GM19025 (cell line): Measurements from ENCODE around the gene BICDL1.
"Not testable (repeated sequence)": the region's sequence is repeated elsewhere in the genome, so short reads cannot be mapped to it uniquely, and the experiment has no call there.

Experiments
- ATAC-seq: cut with Tn5 transposase; IDR thresholded peaks from one replicate; pipeline ENCODE4 v1.9.1; 2021; ENCODE audit warnings: mild to moderate bottlenecking, low read depth, moderate library complexity; ENCODE audit not compliant: unreplicated experiment

Gene BICDL1, protein sequence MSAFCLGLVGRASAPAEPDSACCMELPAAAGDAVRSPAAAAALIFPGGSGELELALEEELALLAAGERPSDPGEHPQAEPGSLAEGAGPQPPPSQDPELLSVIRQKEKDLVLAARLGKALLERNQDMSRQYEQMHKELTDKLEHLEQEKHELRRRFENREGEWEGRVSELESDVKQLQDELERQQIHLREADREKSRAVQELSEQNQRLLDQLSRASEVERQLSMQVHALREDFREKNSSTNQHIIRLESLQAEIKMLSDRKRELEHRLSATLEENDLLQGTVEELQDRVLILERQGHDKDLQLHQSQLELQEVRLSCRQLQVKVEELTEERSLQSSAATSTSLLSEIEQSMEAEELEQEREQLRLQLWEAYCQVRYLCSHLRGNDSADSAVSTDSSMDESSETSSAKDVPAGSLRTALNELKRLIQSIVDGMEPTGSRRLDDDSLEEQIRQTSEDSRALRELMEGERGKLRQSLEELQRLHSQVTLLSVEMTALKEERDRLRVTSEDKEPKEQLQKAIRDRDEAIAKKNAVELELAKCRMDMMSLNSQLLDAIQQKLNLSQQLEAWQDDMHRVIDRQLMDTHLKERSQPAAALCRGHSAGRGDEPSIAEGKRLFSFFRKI

DNA sequence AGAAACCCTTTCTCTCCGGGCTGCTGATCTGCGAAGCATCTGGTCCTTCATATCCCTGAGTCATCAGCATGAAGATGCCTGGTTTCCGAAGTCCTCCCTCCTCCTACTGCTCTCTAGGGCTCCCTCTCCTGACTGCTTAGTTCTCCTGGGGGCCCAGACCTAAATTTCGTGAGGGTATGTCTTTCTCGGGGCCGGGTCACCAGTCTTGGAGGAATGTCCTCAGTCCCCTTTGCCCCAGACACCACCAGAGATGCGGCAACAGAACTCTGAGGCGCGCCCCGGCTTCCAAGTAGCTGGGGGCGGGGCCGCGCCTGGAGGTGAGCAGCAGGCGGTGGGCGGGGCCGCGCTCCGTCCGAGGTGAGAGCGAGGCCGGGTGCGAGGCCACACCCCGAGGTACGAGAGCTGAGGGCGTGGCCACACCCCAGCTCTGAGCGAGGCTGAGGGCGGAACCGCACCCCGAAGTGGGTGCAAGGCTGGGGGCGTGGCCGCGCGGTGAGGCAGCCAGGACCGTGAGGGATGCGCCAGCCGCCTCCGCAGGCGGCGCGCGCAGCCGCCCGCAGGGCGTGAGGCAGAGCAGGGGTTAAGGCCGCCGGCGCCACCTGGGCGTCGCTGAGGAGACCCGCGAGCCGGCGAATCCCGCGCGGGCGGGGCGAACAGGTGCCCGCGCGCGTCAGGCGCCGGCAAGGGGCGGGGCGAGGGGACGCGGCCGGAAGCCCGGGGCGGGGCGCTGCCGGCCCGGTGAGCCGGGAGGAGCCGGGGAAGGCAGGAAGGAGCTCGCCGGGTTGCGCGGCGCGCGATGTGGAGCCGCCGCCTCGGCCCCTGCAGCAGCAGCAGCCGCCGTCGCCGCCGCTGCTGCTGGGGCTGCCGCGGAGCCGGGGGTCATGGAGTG is at the start of gene BICDL1:
BICDL1 (plus strand) TSS at position 765 of the 889 bp plus-strand sequence. CDS start 633 bp downstream, outside the sequence.
- peak; percentile 76 for ATAC-seq

DNA sequence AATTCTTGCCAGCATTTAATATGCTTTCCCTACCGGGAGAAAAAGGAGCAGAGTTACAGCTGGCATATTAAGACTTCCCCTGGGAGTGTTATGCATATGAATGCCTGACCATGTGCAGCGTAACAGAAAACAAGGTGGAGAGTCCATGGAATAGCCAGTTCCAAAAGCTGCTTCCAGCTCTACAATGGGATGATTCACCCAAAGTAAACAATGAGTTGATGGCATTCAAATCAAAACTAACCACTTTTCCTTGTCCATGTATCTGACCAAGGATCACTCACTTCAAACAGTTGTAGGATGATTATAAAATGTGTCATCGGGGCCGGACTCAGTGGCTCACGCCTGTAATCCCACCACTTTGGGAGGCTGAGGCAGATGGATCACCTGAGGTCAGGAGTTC is 48.1 kb upstream of the BICDL1 start:
- ATAC-seq = no peak

DNA sequence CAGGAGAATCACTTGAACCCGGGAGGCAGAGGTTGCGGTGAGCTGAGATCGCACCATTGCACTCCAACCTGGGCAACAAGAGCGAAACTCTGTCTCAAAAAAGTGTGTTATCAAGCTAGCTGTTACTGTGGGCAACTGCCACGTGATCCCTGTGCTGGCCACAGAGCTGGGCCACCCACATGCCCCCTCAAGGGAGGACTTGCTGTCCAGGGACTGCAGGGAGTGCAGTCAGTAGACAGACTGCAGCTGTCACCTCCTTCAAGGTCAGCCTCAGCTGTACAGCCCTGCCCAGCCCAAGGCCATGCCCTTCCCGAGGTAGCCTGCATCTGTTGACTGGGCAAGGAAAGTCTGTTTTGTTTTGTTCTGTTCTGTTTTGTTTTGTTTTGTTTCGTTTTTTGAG is 46.6 kb upstream of the BICDL1 start:
- no peak for ATAC-seq

DNA sequence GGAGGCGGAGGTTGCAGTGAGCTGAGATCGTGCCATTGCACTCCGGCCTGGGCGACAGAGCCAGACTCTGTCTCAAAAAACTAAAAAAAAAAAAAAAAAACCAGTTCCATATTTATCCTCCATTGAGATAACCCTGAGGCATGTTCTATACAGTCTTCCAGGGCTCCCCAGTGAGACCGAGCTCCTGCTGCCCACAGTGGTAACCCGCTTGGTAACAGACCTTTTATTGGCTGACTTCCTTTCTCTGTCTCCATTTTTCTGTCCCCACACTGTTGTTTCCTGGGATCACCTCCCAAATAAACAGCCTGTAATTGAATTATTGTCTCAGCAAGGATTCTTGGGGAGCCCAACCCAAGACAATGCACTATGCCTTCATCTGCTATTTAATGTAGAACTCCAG is 42.8 kb upstream of the BICDL1 start:
- no peak for ATAC-seq

DNA sequence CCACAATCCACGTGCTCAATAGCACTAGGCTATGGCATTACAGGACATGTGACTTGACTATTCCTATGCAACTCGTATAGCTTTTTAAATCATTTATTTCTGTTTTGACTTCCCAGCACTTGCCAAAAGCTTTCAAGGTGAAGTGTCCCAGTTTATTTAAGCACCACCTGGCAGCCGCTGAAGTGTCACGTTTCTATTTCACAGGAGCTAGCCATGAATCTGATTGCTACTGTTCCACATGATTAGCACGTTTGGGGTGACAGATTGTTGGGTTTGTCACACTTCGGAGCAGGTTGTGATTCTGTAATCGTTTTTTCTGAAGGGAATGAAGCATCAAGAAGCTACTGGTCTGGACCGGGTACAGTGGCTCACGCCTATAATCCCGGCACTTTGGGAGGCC is 39.9 kb upstream of the BICDL1 start:
- ATAC-seq = no peak

DNA sequence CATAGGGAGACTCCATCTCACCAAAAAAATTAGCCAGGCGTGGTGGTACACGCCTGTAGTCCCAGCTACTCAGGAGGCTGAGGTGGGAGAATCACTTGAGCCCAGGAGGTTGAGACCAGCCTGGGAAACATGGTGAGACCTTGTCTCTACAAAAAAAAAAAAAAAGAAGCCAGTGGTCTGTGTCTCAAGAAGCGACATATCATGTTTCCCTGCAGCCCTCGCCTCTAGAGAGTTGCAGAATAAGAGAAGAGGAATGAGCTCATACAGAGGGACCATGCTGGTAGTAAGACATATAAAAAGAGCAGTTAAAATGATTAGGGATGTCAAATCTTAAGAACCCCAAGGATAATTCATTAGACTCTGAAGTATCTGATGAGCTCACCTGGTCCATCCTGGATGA is 39.4 kb upstream of the BICDL1 start:
- ATAC-seq = no peak

DNA sequence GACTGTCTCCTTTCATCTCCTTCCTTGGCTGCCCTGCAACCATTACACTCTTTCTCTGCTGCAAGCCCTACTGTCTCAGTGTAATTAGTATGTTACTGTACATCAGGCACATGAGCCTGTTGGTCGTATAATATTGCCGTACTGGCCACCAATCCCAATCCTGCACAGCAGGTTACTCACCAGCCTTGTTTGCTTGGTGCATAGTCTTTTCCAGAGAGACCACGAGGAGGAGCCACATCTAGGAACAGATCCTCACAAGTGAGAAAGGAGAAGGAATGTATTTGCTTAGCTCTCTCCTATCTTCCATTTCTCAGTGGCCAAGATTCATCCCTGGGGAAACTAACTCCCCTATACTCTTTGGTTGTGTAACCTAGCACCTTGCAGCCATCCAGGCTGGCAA is 33.0 kb upstream of the BICDL1 start:
- ATAC-seq = no peak

DNA sequence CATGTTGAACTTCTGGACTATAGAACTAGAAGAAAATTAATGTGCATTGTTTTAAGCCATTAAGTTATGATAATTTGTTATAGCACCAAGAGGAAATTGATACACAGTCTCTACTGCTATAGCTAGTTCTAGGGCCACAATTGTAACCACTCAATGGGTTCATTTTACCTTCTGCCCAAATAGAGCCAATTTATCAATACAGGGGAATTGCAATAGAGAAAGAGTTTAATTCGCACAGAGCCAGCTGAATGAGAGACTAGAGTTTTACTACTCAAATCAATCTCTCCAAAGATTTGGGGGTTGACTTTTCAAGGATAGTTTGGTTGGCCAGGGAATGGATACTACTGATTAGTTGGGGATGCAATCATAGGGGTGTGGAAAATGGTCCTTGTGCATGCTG is 31.9 kb upstream of the BICDL1 start:
- no peak for ATAC-seq

DNA sequence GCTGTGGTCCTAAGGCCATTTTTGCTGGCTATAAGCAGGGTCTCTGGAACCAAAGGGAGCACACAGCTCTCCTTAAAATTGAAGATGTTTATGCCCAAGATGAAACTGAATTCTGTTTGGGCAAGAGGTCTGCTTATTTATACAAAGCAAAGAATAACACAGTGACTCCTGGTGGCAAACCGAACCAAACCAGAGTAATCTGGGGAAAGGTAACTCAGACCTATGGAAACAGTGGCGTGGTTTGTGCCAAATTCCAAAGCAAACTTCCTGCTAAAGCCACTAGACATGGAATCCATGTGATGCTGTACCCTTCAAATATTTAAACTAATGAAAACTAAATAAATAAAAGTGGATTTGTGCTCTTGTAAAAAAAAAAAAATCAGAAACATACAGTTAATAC is 29.6 kb upstream of the BICDL1 start:
- no peak for ATAC-seq

DNA sequence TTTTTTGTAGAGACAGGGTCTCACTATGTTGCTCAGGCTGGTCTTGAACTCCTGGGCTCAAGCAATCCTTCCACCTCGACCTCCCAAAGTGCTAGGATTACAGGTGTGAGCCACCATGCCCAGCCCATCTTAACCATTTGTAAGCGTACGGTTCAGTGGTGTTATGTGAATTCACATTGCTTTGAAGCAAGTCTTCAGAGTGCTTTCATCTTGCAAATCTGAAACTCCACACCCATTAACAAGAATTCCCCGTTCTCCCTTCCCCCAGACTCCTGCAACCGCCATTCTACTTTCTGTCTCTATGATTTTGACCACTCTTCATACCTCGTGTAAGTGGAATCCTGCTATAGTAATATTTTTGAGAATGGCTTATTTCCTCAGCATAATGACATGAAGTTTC is 24.9 kb upstream of the BICDL1 start:
- no peak for ATAC-seq

DNA sequence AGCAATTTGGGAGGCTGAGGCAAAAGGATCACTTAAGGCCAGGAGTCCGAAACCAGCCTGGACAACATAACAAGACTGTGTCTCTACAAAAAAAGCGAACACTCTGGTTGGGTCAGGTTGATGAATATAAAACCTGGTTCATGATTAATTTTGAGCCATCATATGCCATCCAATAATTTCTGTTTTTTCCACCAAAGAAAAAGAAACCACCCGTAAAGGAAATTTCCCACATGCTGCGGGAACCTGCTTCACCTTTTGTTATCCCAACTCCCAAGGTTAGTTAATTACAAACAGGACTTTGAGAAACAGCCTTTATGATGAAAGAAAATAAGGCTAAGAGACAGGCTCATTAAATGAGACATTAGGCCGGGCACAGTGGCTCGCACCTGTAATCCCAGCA is 24.1 kb upstream of the BICDL1 start:
- no peak for ATAC-seq

DNA sequence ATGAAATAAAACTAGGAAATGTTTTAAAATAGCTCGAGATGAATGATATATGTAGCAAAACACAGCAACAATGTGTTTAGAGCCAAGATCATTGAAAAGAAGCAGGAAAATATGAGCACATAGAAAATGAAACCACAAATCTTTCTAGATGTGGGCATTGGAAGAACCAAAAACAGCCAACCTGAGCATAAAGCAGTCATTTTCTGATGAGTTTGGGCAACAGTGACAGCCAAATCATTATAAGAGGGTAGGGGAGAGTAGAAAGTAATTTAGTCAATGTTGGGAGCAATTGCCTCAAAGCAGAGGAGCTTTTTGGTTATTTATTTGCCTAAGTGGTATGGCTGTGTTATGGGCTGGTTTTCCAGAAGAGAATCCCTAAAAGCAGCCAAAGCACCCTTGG is 8.8 kb upstream of the BICDL1 start:
- ATAC-seq = no peak

DNA sequence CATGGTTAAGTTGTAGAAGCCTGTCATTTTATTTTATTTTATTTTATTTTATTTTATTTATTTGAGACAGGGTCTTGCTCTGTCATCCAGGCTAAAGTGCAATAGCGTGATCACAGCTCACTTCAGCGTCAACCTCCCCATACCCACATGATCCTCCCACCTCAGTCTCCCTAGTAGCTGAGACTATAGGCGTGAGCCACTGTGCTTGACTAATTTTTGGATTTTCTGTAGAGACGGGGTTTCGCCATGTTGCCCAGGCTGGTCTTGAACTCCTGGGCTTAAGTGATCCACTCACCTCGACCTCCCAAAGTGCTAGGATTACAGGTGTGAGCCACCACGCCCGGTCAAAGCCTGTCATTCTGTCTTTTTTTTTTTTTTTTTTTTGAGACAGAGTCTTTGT is 8.3 kb upstream of the BICDL1 start:
- ATAC-seq = not testable (repeated sequence)

DNA sequence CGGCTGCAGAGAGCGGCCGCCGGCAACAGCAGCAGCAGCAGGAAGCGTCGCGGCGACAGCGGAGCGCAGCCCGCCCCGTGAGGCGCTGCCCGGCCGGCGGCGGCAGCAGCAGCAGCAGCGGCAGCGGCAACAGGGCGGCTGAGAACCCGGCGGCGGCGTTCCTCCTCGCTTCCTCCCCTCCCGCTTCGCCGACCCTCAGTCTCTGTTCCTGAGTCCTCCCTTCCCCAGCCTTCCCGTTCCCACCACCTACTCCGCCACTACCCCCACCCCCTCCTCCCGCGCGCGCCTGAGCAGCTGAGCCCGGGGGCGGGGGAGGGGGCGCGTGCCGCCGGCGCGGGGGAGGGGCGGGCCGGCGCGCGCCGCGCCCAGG is 310 bp downstream of the BICDL1 start:
- peak; percentile 24 for ATAC-seq

DNA sequence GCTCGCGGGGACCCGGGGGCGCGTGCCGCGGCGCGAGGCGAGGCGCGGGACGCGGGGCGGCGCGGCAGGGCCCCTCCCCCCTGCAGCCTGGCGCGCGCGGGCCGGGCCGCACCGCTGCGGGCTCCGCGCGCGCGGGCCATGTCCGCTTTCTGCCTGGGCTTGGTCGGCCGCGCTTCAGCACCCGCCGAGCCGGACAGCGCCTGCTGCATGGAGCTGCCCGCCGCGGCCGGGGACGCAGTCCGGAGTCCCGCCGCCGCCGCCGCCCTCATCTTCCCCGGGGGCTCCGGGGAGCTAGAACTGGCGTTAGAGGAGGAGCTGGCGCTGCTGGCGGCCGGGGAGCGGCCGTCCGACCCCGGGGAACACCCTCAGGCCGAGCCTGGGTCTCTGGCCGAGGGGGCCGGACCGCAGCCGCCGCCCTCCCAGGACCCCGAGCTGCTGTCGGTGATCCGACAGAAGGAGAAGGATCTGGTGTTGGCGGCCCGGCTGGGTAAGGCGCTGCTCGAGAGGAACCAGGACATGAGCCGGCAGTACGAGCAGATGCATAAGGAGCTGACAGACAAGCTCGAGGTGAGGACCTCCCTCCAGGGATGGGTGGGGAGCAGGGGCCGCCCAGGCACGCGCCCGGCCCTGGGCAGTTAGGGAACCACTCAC is 820 bp downstream of the BICDL1 start:
- ATAC-seq = peak; percentile 20

DNA sequence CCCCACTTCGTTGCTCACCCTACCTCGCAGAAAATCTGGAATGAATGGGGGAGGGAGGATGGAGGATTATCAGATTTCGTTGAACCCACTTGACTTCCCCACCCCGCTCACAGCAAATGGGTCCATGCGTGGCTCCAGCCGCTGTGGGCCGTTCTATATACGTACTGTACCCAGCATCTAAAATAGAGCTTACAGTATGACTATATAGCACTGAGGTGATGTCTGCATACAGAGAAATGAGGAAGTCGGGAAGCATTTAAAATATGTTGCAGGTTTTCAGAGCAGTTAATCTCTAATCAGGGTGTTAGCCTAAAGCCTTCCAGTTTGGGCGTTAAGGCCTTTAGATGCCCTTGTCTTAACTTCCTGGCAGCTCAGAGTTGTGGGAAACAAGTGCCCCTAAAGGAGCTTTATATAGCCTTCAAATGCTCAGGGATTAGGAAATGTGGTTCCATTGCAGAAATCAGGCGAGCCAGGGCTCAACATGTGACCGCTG is 1.4 kb downstream of the BICDL1 start:
- ATAC-seq = no peak

DNA sequence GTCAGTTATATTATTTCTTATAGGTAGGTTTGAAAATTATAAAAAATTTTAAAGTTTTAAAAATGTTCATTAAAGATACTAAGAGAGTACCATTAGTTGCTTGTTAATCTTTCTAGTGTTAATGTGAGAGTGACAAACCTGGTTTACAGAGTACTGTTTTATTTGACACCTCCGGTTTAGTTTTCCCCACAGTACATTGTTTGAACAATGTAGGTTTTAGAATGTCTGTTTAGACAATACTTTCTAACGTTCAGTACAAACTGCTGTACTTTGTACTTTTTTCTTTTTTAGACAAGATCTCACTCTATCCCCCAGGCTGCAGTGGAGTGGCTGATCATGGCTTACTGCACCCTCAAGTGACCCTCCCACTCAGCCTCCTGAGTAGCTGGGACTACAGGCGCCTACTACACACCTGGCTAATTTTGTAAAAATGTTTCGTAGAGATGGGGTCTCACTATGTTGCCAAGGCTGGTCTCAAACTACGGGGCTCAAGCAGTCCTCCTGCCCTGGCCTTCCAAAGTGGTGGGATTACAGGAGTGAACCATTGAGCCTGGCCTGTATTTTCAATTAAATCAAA is 3.2 kb downstream of the BICDL1 start:
- ATAC-seq = no peak

DNA sequence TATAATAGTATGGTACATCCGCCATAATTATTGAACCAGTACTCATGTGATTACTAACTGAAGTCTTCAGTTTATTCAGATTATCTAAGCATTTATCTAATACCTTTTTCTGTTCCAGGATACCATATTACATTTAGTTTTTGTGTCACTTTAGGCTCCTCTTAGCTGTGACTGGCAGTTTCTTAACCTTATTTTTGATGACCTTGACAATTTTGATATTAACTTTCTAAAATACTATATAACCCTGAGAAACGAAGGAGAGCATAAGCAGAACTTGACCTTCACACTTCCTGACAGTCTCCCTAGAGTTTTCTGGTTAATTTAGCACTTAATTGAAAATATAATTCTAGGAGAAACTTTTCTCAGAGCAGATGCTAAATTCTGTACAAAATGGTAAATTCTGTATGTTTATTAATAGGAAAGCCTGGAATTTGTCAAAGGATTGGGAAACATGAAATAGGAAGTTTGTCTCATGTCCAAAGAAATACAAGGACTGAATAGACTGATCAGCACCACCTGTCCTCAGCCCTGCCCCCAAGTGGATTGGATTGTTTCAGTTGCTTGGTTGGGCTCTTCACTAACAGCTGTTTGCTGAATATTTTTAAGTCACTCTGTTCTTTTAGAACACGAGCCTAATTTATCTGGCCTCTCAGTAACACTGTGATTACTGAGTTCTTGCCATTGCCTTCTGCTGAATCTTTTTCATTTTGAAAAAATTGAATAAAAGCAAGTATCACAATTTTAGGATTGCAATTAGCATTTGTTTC is 6.0 kb downstream of the BICDL1 start:
- ATAC-seq = no peak

DNA sequence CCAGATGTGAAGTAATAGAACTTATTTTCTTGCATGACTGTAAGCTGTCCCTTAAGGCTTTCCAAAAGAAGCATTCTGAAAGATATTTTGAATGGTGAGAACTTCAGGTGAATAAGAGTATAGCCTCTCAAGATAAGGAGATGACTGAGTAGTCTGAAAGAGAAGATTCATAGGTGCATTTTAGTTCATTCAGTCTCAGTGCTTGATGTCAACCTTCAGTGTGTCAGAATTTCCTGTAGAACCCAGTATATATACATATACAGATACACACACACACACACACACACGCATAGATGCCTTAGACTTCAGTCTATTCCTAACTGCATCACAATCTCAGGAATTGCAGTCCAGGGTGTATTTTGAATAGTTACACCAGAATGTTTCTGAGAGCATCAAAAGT is 7.4 kb downstream of the BICDL1 start:
- ATAC-seq = no peak
